Panc1 (cell line): ENCODE data around the gene OR9Q2. TPM values are rescaled to one million over a fixed set of nuclear protein-coding genes. Genes with fewer than 3 reads are reported as not detected.

ENCODE experiments used
- ATAC-seq: fragments of 200-7000 bp; cut with Tn5 transposase; 2 replicates; pipeline ENCODE4 v1.9.1; 2020; ENCODE audit warnings: mild to moderate bottlenecking, moderate library complexity
- BruUV-seq: library from RNA; stranded (reverse); fragments of 400-500 nt; replicated peaks from 2 replicates; lab custom pipeline; 2021; lab: Mats Ljungman, UMichigan
- CTCF ChIA-PET: fragments of 300-600 bp; sonication (Branson Sonifier 250); formaldehyde crosslinking; loops from one replicate; lab custom pipeline; 2022; ENCODE audit warnings: antibody characterized with exemption; lab: Charles Lee
- POLR2A ChIA-PET: fragments of 300-600 bp; sonication (Branson Sonifier 250); formaldehyde crosslinking; loops from one replicate; lab custom pipeline; 2022; ENCODE audit warnings: antibody characterized with exemption; lab: Charles Lee
- DNase-seq: peaks from one replicate; pipeline ENCODE4 v3.0.0-alpha.2; 2010; ENCODE audit warnings: low read depth, low spot score
- H3K27ac ChIP-seq: 2 replicates; pipeline ENCODE4 v1.5.1; 2011; ENCODE audit warnings: mild to moderate bottlenecking, low read length, inconsistent platforms
- H3K27me3 ChIP-seq: fragments of 200-500 bp; sonication (Bioruptor generic); 2 replicates; pipeline ENCODE4 v1.6.0; 2014; ENCODE audit warnings: low read length, inconsistent platforms; ENCODE audit not compliant: control insufficient read depth, insufficient read depth
- H3K36me3 ChIP-seq: fragments of 200-500 bp; sonication (Bioruptor generic); 2 replicates; pipeline ENCODE4 v1.5.1; 2014; ENCODE audit warnings: inconsistent platforms, mild to moderate bottlenecking, low read length, moderate library complexity; ENCODE audit not compliant: control insufficient read depth, insufficient read depth
- H3K4me1 ChIP-seq: 2 replicates; pipeline ENCODE4 v1.5.1; 2011; ENCODE audit warnings: inconsistent platforms, mild to moderate bottlenecking, low read length, moderate library complexity; ENCODE audit not compliant: control insufficient read depth, insufficient read depth
- H3K4me3 ChIP-seq, 2 experiments: 2 replicates each; pipeline ENCODE4 v1.5.1; 2011 to 2012; ENCODE audit warnings: low read depth in 2 of 2, low read length in 2 of 2, mild to moderate bottlenecking in 2 of 2, inconsistent platforms in 1 of 2, moderate library complexity in 1 of 2
- H3K9me3 ChIP-seq: fragments of 200-500 bp; sonication (Bioruptor generic); 2 replicates; pipeline ENCODE4 v1.5.1; 2014; ENCODE audit warnings: low read depth, mild to moderate bottlenecking, inconsistent platforms, low read length, moderate library complexity; ENCODE audit not compliant: control insufficient read depth, insufficient read depth
- CTCF ChIP-seq: fragments of 450-650 bp; IDR thresholded peaks from 2 replicates; pipeline ENCODE4 v1.5.1; 2017; ENCODE audit warnings: mild to moderate bottlenecking
- POLR2AphosphoS5 ChIP-seq: IDR thresholded peaks from 2 replicates; pipeline ENCODE4 v1.6.1; 2012; ENCODE audit warnings: mild to moderate bottlenecking, low read depth, low read length, moderate library complexity
- REST ChIP-seq, 2 experiments: IDR thresholded peaks; 2 replicates each; pipeline ENCODE4 v1.6.1; 2011 to 2012; ENCODE audit warnings: low read depth in 2 of 2, control low read depth in 1 of 2, low read length in 1 of 2, mild to moderate bottlenecking in 1 of 2, moderate library complexity in 1 of 2; ENCODE audit not compliant: insufficient read depth in 1 of 2
- SIN3A ChIP-seq: IDR thresholded peaks from 2 replicates; pipeline ENCODE4 v1.6.1; 2012; ENCODE audit warnings: low read depth, mild to moderate bottlenecking, low read length, moderate library complexity, borderline replicate concordance; ENCODE audit not compliant: insufficient read depth
- TCF7L2 ChIP-seq: IDR thresholded peaks from 2 replicates; pipeline ENCODE4 v1.6.1; 2011; ENCODE audit warnings: mild to moderate bottlenecking, low read depth, low read length, inconsistent platforms
- in situ Hi-C: cut with HindIII; loops from 2 replicates; pipeline ENCODE4 v1.10.0; 2016; ENCODE audit warnings: low sequenced_read_pairs, low pct_unique_long_range_greater_than_20kb
- intact Hi-C: fragments of 100-400 bp; cut with micrococcal nuclease; formaldehyde crosslinking; loops from one replicate; pipeline ENCODE4 v1.10.0; 2022; ENCODE audit not compliant: unreplicated experiment
- total RNA-seq: library from RNA; stranded (reverse); gene quantifications from one replicate; pipeline ENCODE4 v1.2.1, GENCODE V29; 2021; ENCODE audit not compliant: unreplicated experiment

Gene OR9Q2
- total RNA-seq, 1 experiment from 2014 or later, result not detected

- POLR2A ChIA-PET, result no interaction called here
- Histone ChIP-seq H3K4me1 (no peaks in the 10 kb centered on the region), H3K9me3 (no peaks in the 10 kb centered on the region), H3K4me3 (no peak overlapping the region), H3K36me3 (no peaks in the 10 kb centered on the region), H3K27ac (no peak overlapping the region), H3K27me3 (0 out of 2 replicates have a peak, but pooled peaks cover 4% of the 10 kb centered on the region)
- in situ Hi-C loops, result no loop called here
- intact Hi-C loops, result no loop called here
- CTCF ChIA-PET, result no interaction called here
- ATAC-seq, result no peak
- DNase-seq, result no peak
- no peak for TF ChIP-seq CTCF
- TF ChIP-seq TCF7L2, result no peak
- no peak for TF ChIP-seq POLR2AphosphoS5
- TF ChIP-seq REST (IDR thresholded peaks at IDR 0.05; ENCODE audit: insufficient read depth in 1 of 2, low read depth in 2 of 2, low read length in 1 of 2), result no peak
- no peak for TF ChIP-seq SIN3A
- BruUV-seq, result no TSS peak
These were observed 9.2 kb upstream of the OR9Q2 start for GRCh38 chr11:58179648-58180047.

- POLR2A ChIA-PET, result no interaction called here
- intact Hi-C loops, result no loop called here
- no peaks in the 10 kb centered on the region for H3K36me3 ChIP-seq
- CTCF ChIA-PET, result no interaction called here
- H3K4me3 ChIP-seq, result no peak overlapping the region
- BruUV-seq, result no TSS peak
- DNase-seq (no peak), ATAC-seq (no peak)
- H3K9me3 ChIP-seq, result no peaks in the 10 kb centered on the region
- no peak overlapping the region for H3K27ac ChIP-seq
- no peaks in the 10 kb centered on the region for H3K27me3 ChIP-seq
- in situ Hi-C loops, result no loop called here
- no peaks in the 10 kb centered on the region for H3K4me1 ChIP-seq
- TF ChIP-seq POLR2AphosphoS5 (no peak), CTCF (no peak), REST (IDR thresholded peaks at IDR 0.05; ENCODE audit: insufficient read depth in 1 of 2, low read depth in 2 of 2, low read length in 1 of 2) (no peak), TCF7L2 (no peak), SIN3A (no peak)
These were observed 1.9 kb upstream of the OR9Q2 start for GRCh38 chr11:58186938-58187337.
